ENCODE data around the gene FXYD7.

FXYD7 gene

DNA sequence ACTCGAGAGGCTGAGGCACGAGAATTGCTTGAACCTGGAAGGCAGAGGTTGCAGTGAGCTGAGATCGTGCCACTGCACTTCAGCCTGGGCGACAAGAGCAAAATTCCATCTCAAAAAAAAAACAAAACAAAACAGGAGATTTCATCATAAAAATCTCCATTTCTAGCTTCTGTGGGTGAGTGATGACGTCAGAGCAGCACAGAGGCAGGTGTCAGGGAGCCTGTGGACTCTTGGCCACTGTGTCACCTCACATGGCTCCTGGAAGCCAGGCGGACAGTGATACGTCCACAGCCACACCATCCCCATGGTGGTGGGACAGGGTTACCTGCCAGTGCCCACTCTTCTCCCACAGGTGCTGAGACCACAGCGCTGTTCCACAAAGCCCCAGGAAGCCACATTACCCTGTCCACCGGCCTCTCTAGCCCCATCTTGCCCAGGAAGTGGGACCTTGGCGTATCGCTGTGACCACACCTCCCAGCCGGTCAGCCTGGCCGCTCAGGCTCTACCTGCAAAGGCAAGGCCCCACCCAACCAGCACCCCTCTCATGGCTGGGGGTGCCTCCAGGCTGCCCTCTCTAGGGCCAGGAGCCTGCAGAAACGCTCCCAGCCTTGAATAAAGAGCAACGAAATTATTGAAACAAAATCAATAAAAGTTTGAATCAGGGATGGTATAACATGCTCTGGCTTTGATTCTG is 29.9 kb upstream of the FXYD7 start:
- no peak for DNase-seq

DNA sequence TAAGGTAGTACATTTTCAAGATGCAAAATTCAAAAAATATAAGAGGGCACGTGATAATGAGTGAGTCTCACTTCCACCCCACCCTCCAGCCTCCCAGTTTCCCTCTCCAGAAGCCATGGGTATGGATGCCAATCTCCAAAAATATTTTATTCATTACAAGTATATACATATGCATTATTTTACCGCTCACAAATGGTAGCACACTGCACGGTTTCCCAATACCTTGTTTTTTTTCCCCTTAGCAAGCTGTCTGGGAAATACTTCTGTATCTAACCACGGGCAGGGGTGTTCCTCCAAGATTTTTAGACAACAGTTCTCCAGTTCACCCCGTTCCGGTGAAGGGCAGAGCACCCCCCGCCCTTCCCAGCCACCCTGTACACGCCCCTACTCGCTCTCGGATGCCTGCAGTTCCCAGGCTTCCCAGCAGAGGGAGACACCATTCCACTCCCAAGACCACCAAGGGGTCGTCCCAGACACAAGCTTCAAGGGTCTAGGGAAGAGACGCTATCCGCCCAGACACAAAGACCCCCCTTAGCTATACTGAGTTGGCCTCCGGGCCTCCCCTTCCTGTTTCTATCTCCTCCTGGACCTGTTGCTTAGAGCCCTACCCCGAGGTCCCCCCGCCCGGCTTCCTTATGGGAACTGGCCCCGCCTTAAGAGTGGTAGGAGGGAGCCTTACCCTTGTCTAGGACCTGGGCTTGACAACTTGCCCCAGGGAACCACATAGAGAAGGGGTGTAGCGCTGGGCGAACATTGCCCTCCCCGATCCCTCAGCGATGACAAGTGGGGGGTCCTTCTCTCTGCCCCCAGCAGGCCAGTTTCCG is 28.5 kb upstream of the FXYD7 start:
- no peak for DNase-seq

DNA sequence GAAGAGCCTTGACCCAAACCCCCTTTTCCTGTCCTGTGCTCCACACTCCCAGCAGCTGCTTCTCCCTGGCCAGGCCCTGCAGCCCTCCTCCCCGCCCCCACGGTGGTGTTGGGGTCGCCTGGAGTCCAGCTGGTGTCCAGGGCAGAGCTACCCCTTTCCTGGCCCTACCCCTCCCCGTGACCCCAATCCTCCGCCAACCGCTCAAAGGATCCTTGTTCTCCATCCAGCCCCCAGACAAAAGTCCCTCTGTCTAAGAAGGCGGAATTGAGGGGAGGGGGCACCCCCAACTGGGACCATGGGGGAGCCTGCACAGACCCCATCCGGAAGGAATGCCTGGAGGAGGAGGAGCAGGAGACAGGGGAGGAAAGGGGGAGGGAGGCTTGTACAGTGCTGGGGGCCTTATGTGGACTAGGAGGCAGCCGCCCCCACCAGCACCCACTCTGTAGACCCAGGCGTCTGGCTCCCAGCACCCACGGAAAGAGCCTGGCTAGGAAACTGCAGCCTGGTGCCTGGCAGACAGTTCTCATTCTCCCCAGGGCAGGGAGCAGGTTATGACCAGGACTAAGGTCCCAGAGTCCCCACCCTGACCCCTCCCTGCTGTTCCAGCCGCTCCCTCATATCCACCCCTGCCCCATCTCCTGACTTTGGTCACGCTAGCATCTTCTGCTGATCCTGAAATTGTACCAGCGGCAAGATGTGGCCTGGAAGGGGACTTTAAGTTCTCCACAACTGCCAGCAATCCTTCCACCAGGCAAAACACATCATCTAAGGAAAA is 27.7 kb upstream of the FXYD7 start, which contains the start of gene FXYD3:
FXYD3 (plus strand) TSS at position 647 of the 775 bp plus-strand sequence. CDS start 3,554 bp downstream, outside the sequence.
- no peak for DNase-seq

DNA sequence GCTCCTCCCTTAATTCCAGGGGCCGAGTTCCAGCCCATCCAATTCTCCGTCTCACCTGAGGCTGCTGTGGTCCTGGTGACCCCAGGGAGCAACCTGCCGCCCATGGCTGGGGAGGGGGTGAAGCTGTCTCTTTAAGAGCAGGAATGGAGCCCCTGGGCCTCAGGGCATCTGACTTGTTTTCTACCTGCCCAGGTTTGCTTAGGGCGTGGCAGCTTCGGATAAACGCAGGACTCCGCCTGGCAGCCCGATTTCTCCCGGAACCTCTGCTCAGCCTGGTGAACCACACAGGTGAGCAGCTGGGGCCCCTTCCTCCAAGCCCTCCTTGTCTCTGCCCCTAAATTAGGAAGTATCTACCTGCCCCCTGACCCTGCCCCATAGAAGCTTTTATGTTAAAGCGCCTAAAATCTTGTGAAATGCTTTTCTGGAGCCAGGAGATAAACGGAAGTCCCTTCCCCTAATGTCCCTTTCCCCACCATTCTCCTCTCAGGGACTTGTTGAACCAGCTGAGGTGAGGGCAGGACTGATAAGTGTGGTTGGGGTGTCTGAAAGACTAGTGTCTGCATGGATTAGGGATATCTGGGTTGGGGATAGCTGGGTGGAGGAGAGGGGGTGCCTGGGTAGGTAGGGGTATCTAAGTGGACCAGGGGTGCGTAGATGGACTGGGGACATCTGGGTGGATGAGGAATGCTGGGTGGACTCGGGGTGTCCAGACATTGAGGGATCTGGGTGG is 26.8 kb upstream of the FXYD7 start:
- DNase-seq, result no peak

DNA sequence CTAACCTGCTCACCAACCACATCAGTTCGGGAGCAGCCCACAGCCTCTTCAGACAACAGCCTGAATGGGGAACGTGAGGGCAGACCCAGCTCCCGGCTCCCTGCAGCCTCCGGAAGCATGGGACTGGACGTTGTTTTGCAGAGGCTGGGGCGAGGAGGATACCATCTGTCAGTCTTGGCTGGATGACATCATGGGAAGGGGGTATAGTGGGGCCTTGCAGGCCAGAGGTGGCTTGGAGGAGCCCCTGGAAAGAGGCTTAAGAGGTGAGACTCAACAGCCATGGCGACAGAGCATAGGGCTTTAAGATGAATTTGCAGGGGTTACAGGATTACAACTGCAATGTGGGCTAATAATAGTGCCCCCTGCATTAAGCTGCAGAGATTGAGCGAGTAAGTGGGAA is 25.9 kb upstream of the FXYD7 start:
- DNase-seq, result no peak

DNA sequence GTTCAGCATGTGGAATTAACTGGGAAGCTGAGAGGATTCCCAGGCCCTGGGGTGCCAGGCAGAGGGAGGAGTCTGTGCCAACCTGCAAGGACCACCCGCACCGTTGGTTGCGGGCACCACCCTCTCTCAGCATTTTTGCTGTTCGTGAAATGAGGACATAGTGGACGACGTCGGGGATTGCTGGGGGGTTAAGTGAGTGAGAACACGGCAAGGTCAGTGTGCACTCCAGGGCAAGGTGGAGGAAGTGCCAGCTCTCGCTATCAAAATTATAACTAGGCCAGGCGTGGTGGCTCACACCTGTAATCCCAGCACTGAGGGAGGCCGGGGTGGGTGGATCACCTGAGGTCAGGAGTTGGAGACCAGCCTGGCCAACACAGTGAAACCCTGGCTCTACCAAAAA is 25.3 kb upstream of the FXYD7 start:
- no peak for DNase-seq

DNA sequence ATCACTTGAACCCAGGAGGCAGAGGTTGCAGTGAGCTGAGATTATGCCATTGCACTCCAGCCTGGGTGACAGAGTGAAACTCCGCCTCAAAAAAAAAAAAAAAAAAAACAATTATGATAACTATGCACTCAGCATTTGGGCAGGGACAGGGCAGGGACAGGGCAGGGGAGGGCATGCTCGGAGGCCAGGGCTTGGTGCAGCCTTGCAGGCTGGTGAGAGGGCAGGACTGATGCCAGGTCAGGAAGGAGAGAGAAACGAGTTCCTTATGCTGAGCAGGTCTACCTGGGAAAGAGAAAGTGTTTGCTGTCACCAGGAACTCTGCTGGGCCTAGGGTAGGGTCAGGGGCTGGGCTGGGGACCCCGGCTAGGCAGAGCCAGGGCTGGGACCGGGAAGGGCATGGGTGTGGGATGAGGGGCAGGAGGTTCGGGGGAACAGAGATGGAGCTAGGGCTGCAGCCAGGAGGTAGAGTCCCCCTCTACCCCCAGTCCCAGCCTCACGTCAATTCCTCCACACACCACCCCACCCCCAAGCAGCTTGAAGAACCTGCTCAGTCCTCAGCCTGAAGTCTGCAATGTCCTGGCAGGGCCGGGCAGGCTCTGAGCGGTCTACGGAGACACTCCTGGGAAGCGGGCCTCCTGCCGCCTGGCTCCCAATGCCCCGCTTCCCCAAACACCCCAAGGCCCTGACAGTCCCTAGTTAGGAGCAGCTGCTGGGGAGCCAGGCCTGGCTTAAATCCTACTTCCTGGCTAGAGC is 24.6 kb upstream of the FXYD7 start:
- no peak for DNase-seq

DNA sequence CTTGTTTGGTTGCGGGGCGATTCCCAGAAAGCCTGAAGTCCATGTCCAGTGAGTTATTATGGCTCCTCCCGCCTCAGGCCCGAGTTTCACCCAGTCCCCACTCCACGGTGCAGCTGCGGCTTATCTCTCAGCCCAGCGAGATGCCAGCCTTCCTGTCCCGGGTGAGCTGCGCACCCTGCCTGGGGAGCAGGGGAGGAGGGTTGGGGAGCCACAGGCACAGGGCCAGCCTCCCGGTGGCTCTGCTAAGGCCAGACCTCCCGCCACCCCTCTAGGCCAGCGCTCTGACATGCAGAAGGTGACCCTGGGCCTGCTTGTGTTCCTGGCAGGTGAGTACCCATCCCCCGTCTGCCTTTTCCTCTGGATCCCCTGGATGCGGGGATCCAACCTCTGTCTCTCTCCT is 24.0 kb upstream of the FXYD7 start:
- DNase-seq, result no peak

DNA sequence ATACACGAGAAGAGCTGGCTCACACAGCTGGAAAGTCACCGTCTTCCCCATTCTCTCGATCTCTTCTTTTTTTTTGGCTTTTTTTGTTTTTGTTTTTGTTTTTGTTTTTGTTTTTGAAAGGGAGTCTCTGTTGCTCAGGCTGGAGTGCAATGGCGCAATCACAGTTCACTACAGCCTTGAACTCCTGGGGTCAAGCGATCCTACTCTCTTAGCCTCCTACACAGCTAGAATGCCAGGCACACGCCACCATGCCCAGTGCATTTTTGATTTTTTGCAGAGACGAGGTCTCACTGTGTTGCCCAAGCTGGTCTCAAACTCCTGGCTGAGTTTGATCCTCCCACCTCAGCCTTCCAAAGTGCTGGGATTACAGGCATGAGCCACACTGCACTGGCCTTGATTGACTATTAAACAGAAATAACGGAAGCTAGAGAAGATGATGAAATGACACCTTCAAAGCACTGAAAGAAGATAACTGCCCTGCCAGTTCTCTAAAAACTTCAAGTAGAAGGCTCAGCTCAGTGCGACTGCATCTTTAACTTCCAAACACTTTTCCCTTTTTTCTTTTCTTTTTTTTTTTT is 23.4 kb upstream of the FXYD7 start:
- no peak for DNase-seq

DNA sequence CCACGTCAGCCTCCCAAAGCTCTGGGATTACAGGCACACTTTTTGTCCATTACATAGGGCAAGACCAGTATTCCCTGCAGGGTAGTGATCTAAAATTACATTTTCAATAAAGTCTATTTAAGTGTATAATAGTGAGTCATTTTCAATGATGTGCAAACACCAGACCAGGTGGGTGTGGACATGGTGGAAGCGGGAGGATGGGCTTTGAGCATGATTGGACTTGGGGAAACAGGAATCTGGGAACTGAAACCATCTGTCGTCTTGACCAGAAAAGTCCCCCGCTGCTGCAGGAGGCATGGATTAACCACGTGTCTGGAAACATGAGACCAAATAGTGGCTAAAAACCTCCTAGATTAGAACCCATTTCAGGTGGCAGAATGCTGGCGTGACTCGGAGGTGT is 22.6 kb upstream of the FXYD7 start:
- DNase-seq, result no peak

DNA sequence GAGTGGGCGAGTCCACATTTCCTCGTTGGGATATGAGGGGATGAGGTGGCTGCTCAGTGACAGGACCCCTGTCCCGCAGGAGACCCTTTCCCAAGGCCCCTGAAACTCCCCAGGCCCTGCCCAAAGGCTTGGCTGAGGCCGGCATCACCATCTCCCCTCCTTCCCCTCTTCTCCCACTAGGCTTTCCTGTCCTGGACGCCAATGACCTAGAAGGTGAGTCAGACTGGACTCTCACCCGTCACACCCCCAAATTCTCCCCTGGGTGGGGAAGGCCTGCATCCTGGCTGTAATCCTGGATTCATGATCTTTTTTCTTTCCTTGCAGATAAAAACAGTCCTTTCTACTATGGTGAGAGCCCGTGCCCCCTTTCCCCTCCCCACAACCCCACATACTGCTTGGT is 22.2 kb upstream of the FXYD7 start:
- DNase-seq, result no peak

DNA sequence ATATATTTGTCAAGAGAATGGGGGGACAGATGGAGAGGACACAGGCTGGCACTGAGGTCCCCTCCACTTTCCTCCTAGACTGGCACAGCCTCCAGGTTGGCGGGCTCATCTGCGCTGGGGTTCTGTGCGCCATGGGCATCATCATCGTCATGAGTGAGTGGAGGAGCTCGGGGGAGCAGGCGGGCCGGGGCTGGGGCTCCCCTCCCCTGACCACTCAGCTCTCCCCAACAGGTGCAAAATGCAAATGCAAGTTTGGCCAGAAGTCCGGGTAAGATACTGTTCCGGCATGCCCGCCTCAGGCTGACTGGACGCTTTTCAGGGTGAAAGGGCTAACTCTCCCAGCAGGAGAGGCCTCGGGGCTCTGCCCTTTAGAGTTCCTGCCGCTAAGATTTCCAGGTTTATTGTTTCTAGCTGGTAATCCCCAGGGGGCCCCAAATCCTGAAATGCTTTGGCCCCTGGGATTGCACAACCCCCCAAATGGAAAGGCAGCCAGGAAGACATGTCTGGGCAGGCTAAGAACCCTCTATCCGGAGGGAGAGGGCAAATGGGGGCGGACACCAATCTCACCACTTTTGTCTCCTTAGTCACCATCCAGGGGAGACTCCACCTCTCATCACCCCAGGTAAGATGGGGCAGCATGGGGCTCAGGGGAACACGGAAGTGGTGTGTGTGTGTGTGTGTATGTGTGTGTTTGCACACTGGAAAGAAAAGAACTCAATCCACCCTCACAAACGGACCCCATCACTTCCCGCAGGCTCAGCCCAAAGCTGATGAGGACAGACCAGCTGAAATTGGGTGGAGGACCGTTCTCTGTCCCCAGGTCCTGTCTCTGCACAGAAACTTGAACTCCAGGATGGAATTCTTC is 20.1 kb upstream of the FXYD7 start:
- DNase-seq, result no peak

DNA sequence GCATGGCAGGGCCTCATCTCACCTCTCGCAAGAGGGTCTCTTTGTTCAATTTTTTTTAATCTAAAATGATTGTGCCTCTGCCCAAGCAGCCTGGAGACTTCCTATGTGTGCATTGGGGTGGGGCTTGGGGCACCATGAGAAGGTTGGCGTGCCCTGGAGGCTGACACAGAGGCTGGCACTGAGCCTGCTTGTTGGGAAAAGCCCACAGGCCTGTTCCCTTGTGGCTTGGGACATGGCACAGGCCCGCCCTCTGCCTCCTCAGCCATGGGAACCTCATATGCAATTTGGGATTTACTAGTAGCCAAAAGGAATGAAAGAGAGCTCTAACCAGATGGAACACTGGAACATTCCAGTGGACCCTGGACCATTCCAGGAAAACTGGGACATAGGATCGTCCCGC is 19.5 kb upstream of the FXYD7 start:
- DNase-seq, result no peak

DNA sequence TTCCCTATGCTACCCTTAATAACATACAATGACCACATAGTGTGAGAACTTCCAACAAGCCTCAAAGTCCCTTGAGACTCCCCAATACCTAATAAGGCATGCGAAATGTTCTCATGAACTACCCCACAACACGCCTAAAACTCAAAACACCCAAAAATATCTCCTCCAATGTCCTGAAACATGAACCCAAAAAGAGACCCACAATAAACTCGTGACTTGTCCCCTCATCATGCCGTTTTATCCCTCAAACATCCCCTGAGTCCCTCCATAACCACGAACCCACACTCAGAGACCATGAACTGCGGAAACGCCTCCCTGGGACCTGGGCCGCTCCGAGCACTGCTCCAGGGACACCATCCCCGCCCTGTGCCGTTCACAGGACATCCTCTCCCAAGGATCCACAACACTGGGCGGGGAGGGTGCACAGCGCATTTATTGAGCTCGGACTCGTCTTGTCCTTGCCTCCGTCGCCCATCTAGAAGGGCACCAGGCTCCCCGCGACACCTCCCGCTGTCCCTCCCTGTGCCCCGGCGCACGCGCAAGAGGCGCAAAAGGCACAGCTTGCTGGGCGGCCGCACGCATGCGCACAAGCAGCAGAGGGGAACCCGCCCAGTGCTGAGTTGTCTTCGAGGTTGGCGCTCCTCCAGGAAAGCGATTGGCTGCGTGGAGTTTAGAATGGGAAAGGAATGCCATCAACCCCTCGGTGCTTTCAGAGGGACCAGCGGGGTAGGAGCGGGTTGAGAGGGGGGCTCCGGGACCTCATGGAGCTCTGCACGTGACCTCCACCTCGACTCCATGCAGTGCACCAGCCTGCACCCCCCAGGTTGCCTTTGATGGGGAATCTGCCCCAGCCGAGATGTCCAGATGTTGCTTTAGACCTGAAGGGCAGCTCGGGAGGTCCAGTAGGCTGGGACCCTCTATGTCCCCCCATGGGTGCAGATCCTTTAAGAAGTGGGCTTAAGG is 18.7 kb upstream of the FXYD7 start:
- DNase-seq, result peak; percentile 82

DNA sequence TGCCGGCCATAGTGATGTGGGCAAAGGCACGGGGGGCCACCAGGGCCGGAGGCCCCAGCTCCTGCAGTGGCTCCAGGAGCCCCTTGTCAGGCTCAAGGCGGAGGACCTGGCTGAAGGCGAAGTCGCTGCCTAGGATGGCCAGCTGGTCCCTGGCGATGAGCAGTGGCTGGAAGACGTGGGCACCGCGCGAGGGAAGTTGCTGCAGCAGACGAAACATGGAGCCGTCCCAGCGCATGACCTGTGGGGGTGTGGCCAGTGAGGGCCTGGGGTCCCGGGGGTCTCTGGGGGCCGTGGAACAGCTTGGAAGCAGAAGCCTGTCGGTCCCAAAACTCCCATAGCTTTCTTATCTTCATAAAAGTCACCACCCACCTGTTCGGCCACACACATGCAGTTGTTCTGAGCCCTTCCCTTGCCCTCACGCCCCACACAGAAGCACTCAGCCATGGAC is 17.8 kb upstream of the FXYD7 start:
- no peak for DNase-seq

DNA sequence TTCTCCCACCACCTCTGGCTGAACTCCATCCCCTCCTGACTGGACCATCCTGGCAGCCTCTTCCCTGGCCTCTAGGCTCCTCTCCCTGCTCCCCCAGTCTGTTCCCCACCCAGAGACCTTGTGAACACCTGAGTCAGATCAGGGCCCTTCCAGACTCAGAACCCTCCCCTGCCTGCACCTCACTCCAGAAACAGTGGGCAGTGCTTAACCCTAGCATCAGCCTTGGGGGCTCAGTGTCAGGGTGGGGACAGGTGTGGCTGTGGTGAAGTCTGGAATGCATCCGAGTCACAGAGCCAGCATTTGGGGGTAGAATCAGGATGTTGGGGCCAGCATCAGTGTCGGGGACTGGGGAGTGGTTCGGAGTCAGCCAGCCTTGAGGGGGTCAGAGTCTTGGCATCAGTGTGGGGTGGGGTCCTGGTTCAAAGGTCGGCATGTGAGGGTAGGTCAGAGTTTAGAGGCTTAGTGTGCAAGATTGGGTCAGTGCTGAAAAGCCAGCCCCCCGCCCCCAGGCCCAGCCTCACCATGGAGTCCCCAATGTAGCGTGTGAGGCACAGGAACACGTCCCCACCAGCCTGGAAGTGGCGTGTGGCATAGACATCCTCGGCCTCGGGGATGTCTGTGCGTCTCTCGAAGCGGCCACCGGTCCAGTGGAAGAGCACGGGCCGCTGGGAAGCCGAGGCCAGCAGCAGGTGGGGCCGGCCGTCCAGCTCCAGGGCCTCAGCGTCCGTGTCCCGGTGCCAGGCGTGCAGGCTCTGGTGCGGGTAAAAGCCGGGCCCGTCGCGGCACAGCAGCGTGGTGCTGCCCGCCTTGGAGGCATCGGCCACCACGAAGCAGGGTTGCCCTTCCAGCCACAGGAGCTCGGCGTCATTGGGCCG is 17.1 kb upstream of the FXYD7 start:
- no peak for DNase-seq

DNA sequence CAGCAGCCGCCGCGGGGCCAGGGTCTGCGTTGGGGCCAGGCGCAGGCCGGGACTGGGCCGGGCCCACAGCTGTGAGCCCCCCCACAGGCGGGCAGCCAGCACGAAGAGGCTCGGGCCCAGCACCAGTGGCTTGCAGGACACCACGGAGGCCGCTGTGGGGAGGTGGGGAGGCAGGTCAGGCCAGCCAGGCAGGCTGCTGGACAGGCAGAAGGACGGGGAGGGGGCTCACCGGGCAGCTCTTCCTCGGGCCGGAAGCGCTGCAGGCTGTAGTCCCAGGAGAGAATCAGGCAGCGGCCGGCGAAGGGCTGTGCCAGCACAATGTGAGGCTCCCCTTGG is 16.5 kb upstream of the FXYD7 start:
- no peak for DNase-seq

DNA sequence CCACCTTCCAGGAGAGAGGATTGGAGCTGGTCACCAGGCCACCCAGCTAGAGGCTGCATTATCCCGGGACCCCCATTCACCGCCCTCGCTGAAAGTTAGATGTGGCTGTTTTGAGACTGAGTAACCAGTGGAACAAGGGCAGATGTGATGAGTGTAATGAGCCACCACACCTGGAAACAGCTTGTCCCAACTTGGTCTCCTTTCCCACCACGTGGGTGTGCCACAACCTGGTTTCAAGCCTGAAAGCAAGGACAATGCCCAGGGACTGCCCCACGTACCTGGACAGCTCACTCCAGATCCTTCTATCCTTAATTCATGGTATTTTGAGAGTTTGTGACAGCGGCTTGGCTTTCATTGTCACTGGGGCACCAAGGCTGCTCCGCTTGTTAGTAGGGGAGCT is 15.2 kb upstream of the FXYD7 start:
- DNase-seq, result no peak

Measured in NCI-H446 treated with DMSO at 0.1 percent for 48 hours (cell line).